Measurements from ENCODE around the gene TSC22D2. TPM values are rescaled to one million over a fixed set of nuclear protein-coding genes. Genes with fewer than 3 reads are reported as not detected.
A peak's percentile ranks its signal among the peaks of the same experiment; 100 is the strongest.

The TSC22D2 gene
- total RNA-seq, 1 experiment from 2014 or later: 26.5 TPM

- no peak overlapping the region for H4K8ac ChIP-seq (replicated peaks; ENCODE audit: insufficient read length, low read depth, low read length)
- H3K14ac ChIP-seq (ENCODE audit: insufficient read depth, low read length): no peak overlapping the region
- H3K27ac Mint-ChIP-seq: peak overlapping the region in 1 of 3 experiments; percentile 13; a peak in 2 of 7 replicates
- no peak overlapping the region for H3K23ac ChIP-seq (ENCODE audit: insufficient read length, low read depth, low read length)
- H3K4me1 ChIP-seq (ENCODE audit: insufficient read depth, low read length): peaks cover 14% of the 10 kb centered on the region; the same call in 1 of the 2 replicates
- H3K27me3 Mint-ChIP-seq (ENCODE audit: low read depth): no peaks in the 10 kb centered on the region
- no peak overlapping the region for H3K9ac ChIP-seq (ENCODE audit: extremely low read depth, insufficient read length, low read length)
- no peak overlapping the region for H3K4me3 Mint-ChIP-seq
- no peak overlapping the region for H2BK15ac ChIP-seq (ENCODE audit: low read depth, low read length)
- no peak for TF ChIP-seq CTCF (conservative IDR thresholded peaks at IDR 0.05)
- H3K36me3 Mint-ChIP-seq (ENCODE audit: insufficient read depth in 1 of 3, low read depth in 3 of 3): peaks cover 0 to 2% (median 0%) of the 10 kb centered on the region in 3 experiments; a peak in 2 of 7 replicates
- no peak overlapping the region for H2BK20ac ChIP-seq (ENCODE audit: low read depth, low read length, poor library complexity, severe bottlenecking)
- H2AFZ ChIP-seq (ENCODE audit: low read length): no peak overlapping the region
- H3K56ac ChIP-seq (ENCODE audit: insufficient read length, low read depth, low read length): no peak overlapping the region
- no peaks in the 10 kb centered on the region for H3K23me2 ChIP-seq (ENCODE audit: insufficient read length, low read depth, low read length, poor library complexity, severe bottlenecking)
- H3K9me3 ChIP-seq (ENCODE audit: control insufficient read depth, low read depth, low read length): no peaks in the 10 kb centered on the region
- H3K4me2 ChIP-seq (ENCODE audit: insufficient read depth, insufficient read length, low read length): no peak overlapping the region
- H3K79me1 ChIP-seq (ENCODE audit: insufficient read depth, low read depth, low read length, poor library complexity, severe bottlenecking): no peaks in the 10 kb centered on the region
- no peak overlapping the region for H2AK5ac ChIP-seq (ENCODE audit: insufficient read length, low read length)
- no CpG with 5 or more reads among the region's 1 CpG for WGBS (ENCODE audit: extremely low coverage, insufficient read length, low lambda C conversion rate)
- no peak overlapping the region for H4K91ac ChIP-seq (ENCODE audit: insufficient read length, low read depth, low read length)
- peaks cover 26 to 30% of the 10 kb centered on the region in 2 experiments for H3K4me1 Mint-ChIP-seq
- H4K20me1 ChIP-seq (ENCODE audit: control insufficient read depth, insufficient read depth, insufficient read length): no peaks in the 10 kb centered on the region
- no peak overlapping the region for H3T11ph ChIP-seq (ENCODE audit: low read length)
- DNase-seq: no peak
- H3K79me2 ChIP-seq (ENCODE audit: insufficient read depth, low read length): no peaks in the 10 kb centered on the region
- H3K9me3 Mint-ChIP-seq: peaks cover 0 to 4% of the 10 kb centered on the region in 2 experiments; a peak in 1 of 5 replicates
- no peak overlapping the region for H3K27ac ChIP-seq (ENCODE audit: insufficient read length, low read depth, low read length)
- H2BK12ac ChIP-seq (ENCODE audit: insufficient read length, low read depth, low read length): no peak overlapping the region
- no peaks in the 10 kb centered on the region for H3K27me3 ChIP-seq (ENCODE audit: insufficient read depth, low read length)
- H3K18ac ChIP-seq (ENCODE audit: insufficient read length, low read depth, low read length): no peak overlapping the region
- H3K4ac ChIP-seq (ENCODE audit: low read depth, low read length): no peak overlapping the region
- H4K5ac ChIP-seq (ENCODE audit: insufficient read length, low read depth, low read length): no peak overlapping the region
- no peak overlapping the region for H2BK120ac ChIP-seq (ENCODE audit: low read depth, low read length, poor library complexity, severe bottlenecking)
- H2BK5ac ChIP-seq (ENCODE audit: insufficient read length, low read length): no peak overlapping the region
These were observed 28.6 kb upstream of the TSC22D2 start for GRCh38 chr3:150379469-150379868.

Data from H9 (cell line).